ENCODE data around the gene LARP7. TPM values are rescaled to one million over a fixed set of nuclear protein-coding genes. Genes with fewer than 3 reads are reported as not detected.
"Not testable (repeated sequence)": the region's sequence is repeated elsewhere in the genome, so short reads cannot be mapped to it uniquely, and the experiment has no call there.

LARP7 gene
- polyA plus RNA-seq, 1 donor (not counting 4 experiments of a cell fraction or from before 2014, with no cell fraction given): 33.3 TPM

GRCh38 chr4:112637552-112637866, 566 bp downstream of the LARP7 start:
- dilution Hi-C loops (cut with MboI; ENCODE audit: extremely low pct_ligation_motif_present, low sequenced_read_pairs): no loop called here
- Histone ChIP-seq H3K27ac (ENCODE audit: control insufficient read depth, insufficient read depth, low read length) (peak overlapping the region; percentile 97), H3K79me2 (ENCODE audit: control insufficient read depth, insufficient read depth, low read length) (peaks cover 40% of the 10 kb centered on the region), H3K4me1 (ENCODE audit: control insufficient read depth, extremely low read depth, insufficient read depth, low read length) (peaks cover 12% of the 10 kb centered on the region), H4K20me1 (ENCODE audit: control insufficient read depth, extremely low read depth, insufficient read depth, low read length) (no peaks in the 10 kb centered on the region), H3K9ac (ENCODE audit: control insufficient read depth, extremely low read depth, insufficient read depth, low read length) (peak overlapping the region; percentile 94), H3K4me2 (ENCODE audit: control insufficient read depth, extremely low read depth, insufficient read depth, low read depth, low read length) (peak overlapping the region; percentile 80), H3K9me3 (ENCODE audit: control insufficient read depth, low read depth, low read length) (no peaks in the 10 kb centered on the region), H2AFZ (ENCODE audit: control insufficient read depth, low read length) (peak overlapping the region; percentile 96), H3K27me3 (ENCODE audit: control insufficient read depth, extremely low read depth, insufficient read depth, low read length) (no peaks in the 10 kb centered on the region), H3K36me3 (ENCODE audit: control insufficient read depth in 2 of 2, extremely low read depth in 1 of 2, insufficient read depth in 2 of 2, low read length in 2 of 2) (no peaks in the 10 kb centered on the region), H3K4me3 (ENCODE audit: control insufficient read depth in 2 of 3, extremely low read depth in 1 of 3, insufficient read depth in 2 of 3, low read depth in 1 of 3, low read length in 3 of 3) (peak overlapping the region; percentile 70 to 100 (median 99)), H3K9me1 (ENCODE audit: control insufficient read depth, extremely low read depth, insufficient read depth, low read length) (no peaks in the 10 kb centered on the region)
- TF ChIP-seq CTCF (optimal IDR thresholded peaks at IDR 0.05 in 1 of 3, IDR thresholded peaks at IDR 0.05 in 1 of 3, conservative IDR thresholded peaks at IDR 0.05 in 1 of 3; ENCODE audit: extremely low read depth in 1 of 3, insufficient read depth in 2 of 3, low read length in 3 of 3) (no peak), EZH2 (IDR thresholded peaks at IDR 0.05; ENCODE audit: low read length) (no peak)
- no peak for FAIRE-seq
- DNase-seq (ENCODE audit: low read depth, low spot score): no peak

- H3K4me1 ChIP-seq (ENCODE audit: control insufficient read depth, extremely low read depth, insufficient read depth, low read length): peaks cover 6% of the 10 kb centered on the region
- peaks cover 0 to 4% of the 10 kb centered on the region in 2 experiments for H3K36me3 ChIP-seq (ENCODE audit: control insufficient read depth in 2 of 2, extremely low read depth in 1 of 2, insufficient read depth in 2 of 2, low read length in 2 of 2)
- no peak overlapping the region for H3K4me3 ChIP-seq (ENCODE audit: control insufficient read depth in 2 of 3, extremely low read depth in 1 of 3, insufficient read depth in 2 of 3, low read depth in 1 of 3, low read length in 3 of 3)
- no peak for TF ChIP-seq CTCF (optimal IDR thresholded peaks at IDR 0.05 in 1 of 3, IDR thresholded peaks at IDR 0.05 in 1 of 3, conservative IDR thresholded peaks at IDR 0.05 in 1 of 3; ENCODE audit: extremely low read depth in 1 of 3, insufficient read depth in 2 of 3, low read length in 3 of 3)
- no peak for TF ChIP-seq EZH2 (IDR thresholded peaks at IDR 0.05; ENCODE audit: low read length)
- H3K4me2 ChIP-seq (ENCODE audit: control insufficient read depth, extremely low read depth, insufficient read depth, low read depth, low read length): no peak overlapping the region
- no peaks in the 10 kb centered on the region for H3K9me1 ChIP-seq (ENCODE audit: control insufficient read depth, extremely low read depth, insufficient read depth, low read length)
- H4K20me1 ChIP-seq (ENCODE audit: control insufficient read depth, extremely low read depth, insufficient read depth, low read length): no peaks in the 10 kb centered on the region
- H2AFZ ChIP-seq (ENCODE audit: control insufficient read depth, low read length): no peak overlapping the region
- H3K9me3 ChIP-seq (ENCODE audit: control insufficient read depth, low read depth, low read length): no peaks in the 10 kb centered on the region
- no peak overlapping the region for H3K9ac ChIP-seq (ENCODE audit: control insufficient read depth, extremely low read depth, insufficient read depth, low read length)
- dilution Hi-C loops (cut with MboI; ENCODE audit: extremely low pct_ligation_motif_present, low sequenced_read_pairs): no loop called here
- H3K79me2 ChIP-seq (ENCODE audit: control insufficient read depth, insufficient read depth, low read length): peaks cover 29% of the 10 kb centered on the region
- FAIRE-seq (no peak), DNase-seq (ENCODE audit: low read depth, low spot score) (no peak)
- H3K27ac ChIP-seq (ENCODE audit: control insufficient read depth, insufficient read depth, low read length): no peak overlapping the region
- H3K27me3 ChIP-seq (ENCODE audit: control insufficient read depth, extremely low read depth, insufficient read depth, low read length): no peaks in the 10 kb centered on the region
Observed at GRCh38 chr4:112642526-112642925, 5.6 kb downstream of the LARP7 start.

GRCh38 chr4:112644595-112645535, 7.9 kb downstream of the LARP7 start:
- H3K36me3 ChIP-seq (ENCODE audit: control insufficient read depth in 2 of 2, extremely low read depth in 1 of 2, insufficient read depth in 2 of 2, low read length in 2 of 2); dilution Hi-C loops (cut with MboI; ENCODE audit: extremely low pct_ligation_motif_present, low sequenced_read_pairs): not testable (repeated sequence)

More at GRCh38 chr4:112644595-112645535, 7.9 kb downstream of the LARP7 start:
- H3K4me3 ChIP-seq (ENCODE audit: control insufficient read depth in 2 of 3, extremely low read depth in 1 of 3, insufficient read depth in 2 of 3, low read depth in 1 of 3, low read length in 3 of 3); H3K4me2 ChIP-seq (ENCODE audit: control insufficient read depth, extremely low read depth, insufficient read depth, low read depth, low read length); H3K9ac ChIP-seq (ENCODE audit: control insufficient read depth, extremely low read depth, insufficient read depth, low read length); DNase-seq (ENCODE audit: low read depth, low spot score); FAIRE-seq; H4K20me1 ChIP-seq (ENCODE audit: control insufficient read depth, extremely low read depth, insufficient read depth, low read length); H3K9me1 ChIP-seq (ENCODE audit: control insufficient read depth, extremely low read depth, insufficient read depth, low read length); H2AFZ ChIP-seq (ENCODE audit: control insufficient read depth, low read length); H3K4me1 ChIP-seq (ENCODE audit: control insufficient read depth, extremely low read depth, insufficient read depth, low read length); H3K27me3 ChIP-seq (ENCODE audit: control insufficient read depth, extremely low read depth, insufficient read depth, low read length); H3K27ac ChIP-seq (ENCODE audit: control insufficient read depth, insufficient read depth, low read length); H3K9me3 ChIP-seq (ENCODE audit: control insufficient read depth, low read depth, low read length): not testable (repeated sequence)
- H3K79me2 ChIP-seq (ENCODE audit: control insufficient read depth, insufficient read depth, low read length): peaks cover 11% of the 10 kb centered on the region
